SK-N-SH (cell line): Measurements from ENCODE around the gene IGF2R.

Source experiments
- CTCF ChIP-seq: fragments of 200-600 bp; sonication (generic); IDR thresholded peaks from 2 replicates; pipeline ENCODE4 v1.6.1; 2017; ENCODE audit warnings: antibody characterized with exemption, mild to moderate bottlenecking, moderate library complexity
- EP300 ChIP-seq, 2 experiments: IDR thresholded peaks; 2 replicates each; pipeline versions ENCODE4 v1.4.0 to v1.6.1; 2012; ENCODE audit warnings: borderline replicate concordance in 1 of 2, low read depth in 1 of 2, low read length in 1 of 2
- MAX ChIP-seq: IDR thresholded peaks from 2 replicates; pipeline ENCODE4 v1.4.0; 2012; ENCODE audit warnings: low read depth
- MEF2A ChIP-seq: IDR thresholded peaks from 2 replicates; pipeline ENCODE4 v1.4.0; 2012; ENCODE audit warnings: low read depth, borderline replicate concordance
- TAF1 ChIP-seq: IDR thresholded peaks from 2 replicates; pipeline ENCODE4 v1.6.1; 2012; ENCODE audit warnings: low read depth, mild to moderate bottlenecking, low read length, moderate library complexity, borderline replicate concordance
- USF2 ChIP-seq: fragments of 150-350 bp; IDR thresholded peaks from 2 replicates; pipeline ENCODE4 v1.6.1; 2017; ENCODE audit warnings: antibody characterized with exemption, low read length, low read depth, borderline replicate concordance
- YY1 ChIP-seq: IDR thresholded peaks from 2 replicates; pipeline ENCODE4 v1.4.0; 2012; ENCODE audit warnings: low read depth, mild to moderate bottlenecking
- ZBTB33 ChIP-seq: IDR thresholded peaks from 2 replicates; pipeline ENCODE4 v1.4.0; 2012; ENCODE audit warnings: low read depth, borderline replicate concordance

GRCh38 chr6:160054271-160054670, 85.4 kb downstream of the IGF2R start:
- TF ChIP-seq CTCF (no peak), USF2 (no peak), EP300 (IDR thresholded peaks at IDR 0.05; ENCODE audit: borderline replicate concordance in 1 of 2, low read depth in 1 of 2, low read length in 1 of 2) (no peak), ZBTB33 (no peak), MAX (no peak), TAF1 (no peak), MEF2A (no peak), YY1 (no peak)
